OCI-LY3 (cell line): Measurements from ENCODE around the gene ACTR5.

Source experiments
- H2AFZ ChIP-seq: fragments of 200-600, 300-600 bp; shearing (Covaris generic); 2 replicates; pipeline ENCODE4 v1.6.0; 2014; ENCODE audit warnings: antibody characterized with exemption, low read depth, low read length
- H3K27ac ChIP-seq: fragments of 200-600, 300-600 bp; sonication (generic); 2 replicates; pipeline ENCODE4 v1.5.1; 2014; ENCODE audit warnings: mild to moderate bottlenecking, low read length, moderate library complexity, mixed read lengths
- H3K27me3 ChIP-seq: fragments of 200-600, 300-600 bp; sonication (generic); 2 replicates; pipeline ENCODE4 v1.6.1; 2014; ENCODE audit warnings: low read depth, low read length, mixed read lengths
- H3K36me3 ChIP-seq: fragments of 200-600, 300-600 bp; sonication (generic); replicated peaks from 2 replicates; pipeline ENCODE3; 2014; ENCODE audit warnings: low read depth, low read length, mixed read lengths
- H3K4me1 ChIP-seq: fragments of 300-600, 200-600 bp; sonication (generic); 2 replicates; pipeline ENCODE4 v1.6.1; 2014; ENCODE audit warnings: low read length, mixed read lengths
- H3K4me2 ChIP-seq: fragments of 200-600, 300-600 bp; sonication (generic); 2 replicates; pipeline ENCODE4 v1.6.1; 2014; ENCODE audit warnings: low read length, mixed read lengths
- H3K4me3 ChIP-seq: fragments of 300-600, 200-600 bp; sonication (generic); 2 replicates; pipeline ENCODE4 v1.5.1; 2014; ENCODE audit warnings: antibody characterized with exemption, mild to moderate bottlenecking, low read length, moderate library complexity
- H3K79me2 ChIP-seq: fragments of 300-600, 200-600 bp; shearing (Covaris generic); 2 replicates; pipeline ENCODE4 v1.6.1; 2014; ENCODE audit warnings: mild to moderate bottlenecking, low read length, mixed read lengths
- H3K9ac ChIP-seq: fragments of 300-600, 200-600 bp; shearing (Covaris generic); 2 replicates; pipeline ENCODE4 v1.6.0; 2014; ENCODE audit warnings: mild to moderate bottlenecking, low read length, moderate library complexity
- H3K9me3 ChIP-seq: fragments of 200-600, 300-600 bp; shearing (Covaris generic); 2 replicates; pipeline ENCODE4 v1.6.1; 2014; ENCODE audit warnings: low read length, mixed read lengths; ENCODE audit not compliant: insufficient read depth
- H4K20me1 ChIP-seq: fragments of 200-600, 300-600 bp; sonication (generic); 2 replicates; pipeline ENCODE4 v1.6.1; 2016; ENCODE audit warnings: low read length, mixed read lengths; ENCODE audit not compliant: insufficient read depth
- EZH2phosphoT487 ChIP-seq: fragments of 200-600 bp; shearing (Covaris generic); IDR thresholded peaks from 2 replicates; pipeline ENCODE4 v1.6.1; 2018; ENCODE audit warnings: antibody characterized with exemption, mixed run types, low read depth
- TF ChIP-seq, protein P1 (sequence below): fragments of 200-600, 300-600 bp; sonication (generic); IDR thresholded peaks from 2 replicates; pipeline ENCODE4 v1.5.1; 2014; ENCODE audit warnings: antibody characterized with exemption, low read length, low read depth

Gene ACTR5

DNA sequence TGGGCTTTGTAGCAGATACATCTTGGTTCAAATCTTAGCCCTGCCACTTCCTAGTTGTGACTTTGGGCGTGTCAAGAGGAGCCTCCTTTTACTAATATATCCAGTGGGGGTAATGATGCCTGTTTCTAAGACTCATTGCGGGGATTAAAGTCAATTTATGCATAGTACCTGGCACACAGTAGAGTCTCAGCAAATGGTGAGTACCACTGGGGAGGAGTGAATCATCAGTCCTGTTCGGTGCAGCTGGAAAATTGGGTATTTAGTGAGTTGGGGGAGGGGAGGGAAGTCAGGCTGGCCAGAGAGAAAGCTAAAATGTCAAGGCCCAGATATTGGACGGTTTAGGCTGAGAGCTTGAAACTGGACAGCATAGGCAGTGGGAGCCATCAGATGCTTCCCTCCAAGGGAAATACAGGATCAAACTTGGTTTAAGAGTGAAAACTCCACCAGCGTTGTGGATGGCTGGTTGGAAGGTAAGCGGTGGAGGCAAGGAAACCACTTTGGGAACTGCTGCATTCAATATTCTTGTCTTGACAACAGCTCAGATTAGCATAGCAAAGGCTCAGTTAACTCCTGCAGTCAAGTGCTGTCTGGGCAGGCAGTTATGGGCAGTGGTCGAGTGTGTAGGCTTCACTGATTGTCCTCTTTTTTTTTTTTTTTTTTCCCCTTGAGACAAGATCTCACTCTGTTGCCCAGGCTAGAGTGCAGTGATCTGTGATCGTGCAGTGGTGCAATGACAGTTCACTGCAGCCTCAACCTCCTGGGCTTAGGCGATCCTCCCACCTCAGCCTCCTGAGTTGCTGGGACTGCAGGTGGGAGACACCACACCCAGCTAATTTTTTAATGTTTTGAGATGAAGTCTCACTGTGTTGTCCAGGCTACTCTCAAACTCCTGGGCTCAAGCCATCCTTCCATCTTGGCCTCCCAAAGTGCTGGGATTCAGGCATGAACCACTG, 70.1 kb downstream of the ACTR5 start:
- Histone ChIP-seq H3K4me1 (peaks cover 56% of the 10 kb centered on the region), H3K27ac (no peak overlapping the region), H3K36me3 (peaks cover 74% of the 10 kb centered on the region), H4K20me1 (peaks cover 95% of the 10 kb centered on the region), H3K4me2 (no peak overlapping the region), H3K79me2 (peaks cover 100% of the 10 kb centered on the region), H3K4me3 (no peak overlapping the region), H3K27me3 (no peaks in the 10 kb centered on the region), H3K9ac (no peak overlapping the region), H3K9me3 (no peaks in the 10 kb centered on the region), H2AFZ (no peak overlapping the region)
- TF ChIP-seq, protein P1, sequence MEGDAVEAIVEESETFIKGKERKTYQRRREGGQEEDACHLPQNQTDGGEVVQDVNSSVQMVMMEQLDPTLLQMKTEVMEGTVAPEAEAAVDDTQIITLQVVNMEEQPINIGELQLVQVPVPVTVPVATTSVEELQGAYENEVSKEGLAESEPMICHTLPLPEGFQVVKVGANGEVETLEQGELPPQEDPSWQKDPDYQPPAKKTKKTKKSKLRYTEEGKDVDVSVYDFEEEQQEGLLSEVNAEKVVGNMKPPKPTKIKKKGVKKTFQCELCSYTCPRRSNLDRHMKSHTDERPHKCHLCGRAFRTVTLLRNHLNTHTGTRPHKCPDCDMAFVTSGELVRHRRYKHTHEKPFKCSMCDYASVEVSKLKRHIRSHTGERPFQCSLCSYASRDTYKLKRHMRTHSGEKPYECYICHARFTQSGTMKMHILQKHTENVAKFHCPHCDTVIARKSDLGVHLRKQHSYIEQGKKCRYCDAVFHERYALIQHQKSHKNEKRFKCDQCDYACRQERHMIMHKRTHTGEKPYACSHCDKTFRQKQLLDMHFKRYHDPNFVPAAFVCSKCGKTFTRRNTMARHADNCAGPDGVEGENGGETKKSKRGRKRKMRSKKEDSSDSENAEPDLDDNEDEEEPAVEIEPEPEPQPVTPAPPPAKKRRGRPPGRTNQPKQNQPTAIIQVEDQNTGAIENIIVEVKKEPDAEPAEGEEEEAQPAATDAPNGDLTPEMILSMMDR: no peak
- no peak for TF ChIP-seq EZH2phosphoT487
